Fibroblast of skin of back (primary cell): ENCODE results near the gene KLHL5.

Source experiments
- DNase-seq: peaks from one replicate; pipeline ENCODE4 v3.0.0-alpha.2; 2013

KLHL5 gene

DNA sequence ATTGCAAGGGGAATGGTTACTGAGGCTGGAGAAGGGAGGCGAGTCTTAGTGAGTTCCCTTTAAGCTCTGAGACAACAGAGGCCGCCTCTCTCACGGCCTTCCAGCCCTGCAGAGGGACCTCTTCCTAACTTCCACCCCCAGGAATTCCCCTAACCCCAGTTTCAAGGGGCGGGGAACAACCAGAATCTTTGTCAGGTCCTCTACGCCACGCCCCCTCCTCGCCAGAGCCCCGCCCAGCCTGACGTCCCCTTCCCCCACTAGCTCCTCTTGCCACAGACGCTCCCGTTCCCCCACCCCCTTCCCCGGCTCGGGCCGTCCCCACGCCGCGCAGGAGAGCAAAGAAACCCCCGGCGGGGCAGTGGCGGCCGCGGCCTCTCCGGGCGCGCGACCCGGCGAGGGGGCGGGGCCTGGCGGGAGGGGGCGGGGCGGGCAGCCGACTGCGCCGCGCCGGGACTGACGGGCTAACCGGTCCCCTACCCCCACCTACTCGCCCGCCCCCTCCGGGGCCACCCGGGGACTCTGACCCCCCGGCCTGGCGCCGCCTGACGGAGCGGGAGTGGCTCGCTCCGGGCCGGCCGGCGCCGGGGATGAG, 17.6 kb upstream of the KLHL5 start:
- DNase-seq = peak; percentile 90

DNA sequence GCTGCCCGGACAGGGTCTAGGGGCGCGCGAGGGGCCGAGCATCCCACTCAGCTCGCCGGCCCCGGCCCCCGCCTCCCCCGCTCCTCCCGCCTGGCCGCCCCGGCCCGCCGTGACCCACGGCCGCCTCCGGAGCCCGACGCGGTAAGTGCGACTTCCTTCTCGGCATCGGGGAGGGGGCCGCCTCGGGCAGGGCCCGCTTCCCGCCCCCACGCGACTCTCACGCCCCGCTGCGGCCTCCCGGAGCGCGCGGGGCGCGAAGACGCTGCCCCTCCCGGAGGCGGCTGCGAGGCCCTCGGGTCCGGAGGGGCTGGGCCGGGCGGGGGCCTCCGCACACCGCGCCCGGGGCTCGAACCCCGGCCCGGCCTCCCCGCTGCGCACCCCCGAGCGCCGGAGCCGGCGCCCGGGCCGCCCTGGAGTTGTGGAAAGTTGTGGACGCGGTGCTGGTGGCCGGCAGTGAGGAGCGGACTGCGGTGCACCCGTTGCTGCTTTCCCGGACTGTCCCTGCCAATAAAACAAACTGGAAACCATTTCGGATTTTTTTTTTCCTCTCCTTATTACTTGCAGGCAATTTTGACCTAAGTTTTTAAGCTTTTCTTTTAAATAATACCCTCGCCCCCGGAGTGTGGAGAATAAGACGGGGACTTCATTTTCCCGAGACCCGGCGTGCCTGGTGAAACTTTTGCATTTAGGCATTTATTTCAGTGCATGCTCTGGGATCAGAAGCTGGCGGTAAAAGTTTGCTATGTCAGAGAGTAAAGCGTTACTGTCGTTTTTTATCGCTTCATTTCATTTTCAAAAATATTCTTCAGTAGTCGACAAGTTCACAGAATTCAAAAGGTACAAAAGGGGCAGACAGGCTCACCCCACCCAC, 16.8 kb upstream of the KLHL5 start:
- DNase-seq = peak; percentile 34

DNA sequence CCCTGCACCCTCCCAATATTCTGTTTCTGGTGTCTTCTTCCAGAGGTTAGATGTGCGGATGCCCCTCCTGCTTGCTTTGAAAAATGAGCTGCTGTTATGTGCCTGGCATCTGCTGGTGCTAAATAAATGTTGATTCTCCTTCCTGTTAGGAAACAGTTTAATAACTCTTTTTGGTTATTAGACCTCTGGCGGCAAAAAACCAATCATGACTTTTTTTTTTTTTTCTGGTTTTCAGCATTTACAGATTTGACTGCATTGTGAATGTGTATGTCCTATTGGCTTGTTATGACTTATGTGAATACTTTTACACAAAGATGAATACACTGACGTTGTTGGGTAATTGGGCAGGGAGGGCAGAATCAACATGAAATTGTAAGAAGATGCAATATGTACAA, 16.2 kb upstream of the KLHL5 start:
- DNase-seq = no peak

DNA sequence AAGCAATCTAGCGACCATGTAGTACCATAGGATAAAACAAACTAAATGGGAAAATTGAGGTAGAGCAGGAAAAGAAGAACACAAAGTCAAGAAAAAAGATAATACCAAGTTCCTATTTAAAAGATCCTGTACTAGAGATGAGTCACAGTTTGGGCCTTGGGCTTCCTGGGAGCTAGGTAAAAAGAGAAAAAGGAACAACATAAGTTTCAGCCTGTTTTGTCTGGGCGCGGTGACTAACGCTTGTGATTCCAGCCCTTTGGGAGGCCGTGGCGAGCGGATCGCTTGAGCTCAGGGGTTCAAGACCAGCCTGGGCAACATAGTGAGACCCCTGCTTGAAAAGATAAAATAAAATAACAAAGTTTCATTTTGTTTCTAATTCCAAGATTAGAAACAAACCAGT, 15.8 kb upstream of the KLHL5 start:
- DNase-seq = peak; percentile 46

DNA sequence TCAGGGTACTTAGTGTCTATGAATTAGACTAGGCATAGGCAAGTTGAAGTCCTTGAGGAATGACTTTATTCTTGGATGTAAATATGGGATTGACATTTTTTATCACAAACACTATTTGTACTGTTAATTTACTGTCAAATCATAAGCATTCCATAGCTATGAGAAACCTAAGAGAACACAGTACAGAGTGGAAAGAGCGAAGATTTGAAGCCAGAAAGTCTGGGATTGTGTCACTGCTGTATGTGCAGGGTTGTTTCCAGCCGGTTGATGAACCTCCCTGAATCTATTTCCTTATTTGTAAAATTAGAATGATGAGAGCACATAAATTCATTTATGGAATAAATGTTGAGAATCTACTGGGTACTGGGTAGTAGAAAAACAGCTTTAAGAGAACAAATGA, 14.4 kb upstream of the KLHL5 start:
- peak; percentile 64 for DNase-seq

DNA sequence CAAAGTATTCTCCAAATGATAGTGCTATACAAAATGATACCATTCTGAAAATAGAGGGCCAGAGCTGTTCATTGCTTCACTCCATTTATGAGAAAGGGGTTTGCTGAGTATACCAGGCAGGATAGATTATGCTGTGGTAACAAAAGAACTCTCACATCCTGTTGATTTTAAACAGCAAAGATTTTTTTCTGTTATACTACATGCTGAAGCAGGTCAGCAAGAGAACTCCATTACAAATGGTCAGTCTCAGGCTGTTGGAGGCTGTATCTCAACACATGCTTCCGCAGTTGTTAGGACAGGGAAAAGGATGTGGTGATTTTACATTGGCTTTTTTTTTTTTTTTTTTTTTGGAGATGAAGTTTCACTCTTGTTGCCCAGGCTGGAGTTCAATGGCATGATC, 13.7 kb upstream of the KLHL5 start:
- DNase-seq = peak; percentile 7

DNA sequence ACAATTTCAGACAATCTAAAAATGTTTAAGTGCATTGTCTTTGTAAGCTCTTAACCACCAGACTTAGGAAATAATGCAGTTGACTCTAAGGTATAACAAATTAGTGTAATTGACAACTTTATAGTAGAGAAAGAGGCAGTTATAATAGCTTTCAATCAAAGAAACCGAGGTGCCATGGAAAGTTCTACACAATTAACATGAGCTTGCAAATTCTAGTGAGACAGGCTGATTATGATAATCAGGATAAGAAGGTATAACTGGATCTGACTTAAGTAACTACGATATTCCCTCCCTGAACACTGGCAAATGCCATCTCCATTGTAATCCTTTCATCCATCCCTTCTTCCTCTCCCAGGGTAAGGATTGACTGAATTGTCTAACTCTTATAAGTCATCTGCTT, 11.4 kb upstream of the KLHL5 start:
- no peak for DNase-seq

DNA sequence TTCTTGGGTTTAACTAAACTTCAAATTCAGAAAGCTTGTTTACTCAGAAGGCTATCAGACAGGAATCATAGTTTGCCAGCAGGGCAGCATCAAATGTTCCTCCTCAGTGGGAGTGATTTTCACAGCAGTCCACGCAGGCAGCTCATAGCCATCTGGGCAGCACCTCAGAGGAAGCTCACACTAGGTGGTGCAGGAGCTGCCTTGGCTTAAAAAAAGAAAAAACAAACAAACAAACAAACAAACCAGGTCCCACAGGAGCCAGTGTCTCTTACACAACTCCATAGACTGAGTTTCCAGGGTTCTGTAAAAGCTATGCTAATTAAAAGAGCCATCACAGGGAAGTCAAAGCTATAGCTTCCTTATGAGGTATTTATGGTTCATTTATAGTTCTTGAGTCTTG, 10.5 kb upstream of the KLHL5 start:
- no peak for DNase-seq

DNA sequence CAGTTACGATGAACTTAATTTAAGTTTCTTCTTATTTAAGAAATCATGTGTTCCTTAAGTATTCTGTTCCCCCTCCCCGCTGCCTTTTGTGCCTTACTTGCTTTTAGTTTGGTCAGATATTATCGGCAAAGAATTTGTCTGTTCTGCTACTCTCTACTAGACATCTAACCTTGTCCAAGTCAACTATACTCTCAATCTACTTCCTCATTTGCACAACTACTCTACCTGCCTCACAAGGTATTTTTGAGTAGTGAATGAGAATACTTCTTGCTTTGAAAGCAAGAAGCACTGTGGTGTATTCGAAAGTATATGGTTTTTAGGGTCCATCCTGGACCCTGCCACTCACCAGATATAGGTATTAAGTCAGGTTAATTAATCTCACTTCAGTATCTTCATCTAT, 8.0 kb upstream of the KLHL5 start:
- no peak for DNase-seq

DNA sequence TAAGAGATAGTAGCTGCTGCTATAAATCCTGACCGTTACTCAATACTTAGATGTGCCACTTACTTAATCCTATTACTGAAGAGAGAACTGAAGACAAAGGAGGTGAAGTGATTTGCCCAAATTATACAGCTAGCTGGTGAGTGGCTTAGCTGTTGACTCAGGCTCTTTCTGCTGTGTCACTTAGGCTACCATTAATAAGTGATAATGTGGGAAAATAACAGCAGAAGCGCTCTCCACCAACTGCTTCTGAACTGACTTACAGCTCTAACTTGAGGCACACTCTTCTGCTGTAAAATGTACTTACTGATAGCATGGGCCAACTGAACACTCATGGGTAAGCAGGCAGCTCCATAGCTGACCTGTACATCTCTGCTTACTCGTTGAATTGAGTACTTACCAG, 7.5 kb upstream of the KLHL5 start:
- DNase-seq = no peak

DNA sequence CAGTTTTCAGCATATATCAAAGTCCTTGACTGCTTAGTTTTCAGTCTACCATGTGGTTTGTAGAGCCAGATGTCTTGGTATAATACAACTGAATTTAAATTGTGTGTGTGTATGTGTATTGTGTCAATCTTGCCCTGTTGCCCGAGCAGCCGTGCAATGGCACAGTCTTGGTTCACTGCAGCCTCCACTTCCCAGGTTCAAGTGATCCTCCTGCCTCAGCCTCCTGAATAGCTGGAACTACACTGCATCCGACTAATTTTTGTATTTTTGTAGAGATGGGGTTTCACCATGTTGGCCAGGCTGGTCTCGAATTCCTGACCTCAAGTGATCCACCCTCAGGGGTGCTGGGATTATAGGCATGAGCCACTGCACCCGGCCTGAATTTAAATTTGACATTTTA, 6.0 kb upstream of the KLHL5 start:
- no peak for DNase-seq

DNA sequence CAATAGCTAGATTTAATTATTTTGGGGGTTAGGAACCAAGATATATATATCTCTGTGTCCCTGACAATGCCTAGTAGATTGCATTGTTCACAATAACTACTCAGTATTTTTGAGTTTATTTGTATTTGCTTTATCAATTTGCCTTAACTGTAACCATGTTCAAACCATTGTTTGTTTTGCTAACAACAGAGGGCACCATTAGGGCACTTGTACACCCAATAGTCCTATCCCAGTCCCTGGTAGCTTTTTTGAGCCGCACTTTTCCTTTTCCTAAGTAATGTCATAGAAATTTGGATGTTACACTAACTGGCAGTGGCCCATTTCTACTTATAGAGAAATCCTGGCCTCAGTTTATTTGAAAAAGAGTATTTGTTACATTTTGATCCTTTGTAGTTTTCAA, 575 bp upstream of the KLHL5 start:
- DNase-seq = no peak

DNA sequence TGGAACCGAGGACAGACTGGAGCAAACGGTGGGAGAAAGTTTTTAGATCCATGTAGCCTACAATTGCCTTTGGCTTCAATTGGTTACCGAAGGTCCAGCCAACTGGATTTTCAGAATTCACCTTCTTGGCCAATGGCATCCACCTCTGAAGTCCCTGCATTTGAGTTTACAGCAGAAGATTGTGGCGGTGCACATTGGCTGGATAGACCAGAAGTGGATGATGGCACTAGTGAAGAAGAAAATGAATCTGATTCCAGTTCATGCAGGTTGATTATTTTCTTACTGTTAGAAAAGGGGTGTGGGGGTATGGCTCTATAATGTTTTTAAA, 702 bp downstream of the KLHL5 start:
- no peak for DNase-seq

DNA sequence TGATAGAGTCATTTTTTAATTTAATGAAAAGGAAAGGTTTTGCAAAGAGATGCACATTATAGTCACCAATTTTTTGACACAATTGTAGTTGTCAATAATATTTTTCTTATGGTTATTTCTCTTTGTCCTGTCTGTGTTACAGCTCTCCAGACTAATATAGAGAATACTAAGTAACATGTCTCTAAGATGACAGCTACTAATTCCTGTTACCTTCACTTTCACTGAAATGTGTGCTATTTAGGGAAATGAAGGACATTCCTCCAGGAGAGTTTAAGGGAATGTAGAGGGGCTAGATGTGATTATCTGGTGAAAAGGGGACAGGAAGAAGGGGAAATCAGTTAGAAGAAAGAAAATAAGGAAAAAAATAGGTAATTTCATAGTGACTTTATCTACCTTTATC, 1.4 kb downstream of the KLHL5 start:
- DNase-seq = no peak

DNA sequence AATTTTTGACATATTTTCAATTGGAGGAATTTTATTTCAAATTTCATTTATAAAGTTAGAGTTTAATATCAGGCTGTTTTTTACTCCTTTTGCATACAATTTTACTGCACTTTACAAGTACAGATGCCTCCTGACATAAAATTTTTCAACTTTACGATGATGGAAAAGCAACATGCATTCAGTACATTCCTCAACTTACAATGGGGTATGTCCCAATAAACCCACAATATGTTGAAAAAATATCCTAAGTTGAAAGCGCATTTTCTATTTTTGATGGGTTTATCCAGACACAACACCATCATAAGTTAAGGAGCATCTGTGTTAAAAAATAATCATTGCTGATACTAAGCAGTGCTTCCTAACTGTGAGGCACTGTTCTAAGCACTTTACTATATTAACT, 4.3 kb downstream of the KLHL5 start:
- no peak for DNase-seq

DNA sequence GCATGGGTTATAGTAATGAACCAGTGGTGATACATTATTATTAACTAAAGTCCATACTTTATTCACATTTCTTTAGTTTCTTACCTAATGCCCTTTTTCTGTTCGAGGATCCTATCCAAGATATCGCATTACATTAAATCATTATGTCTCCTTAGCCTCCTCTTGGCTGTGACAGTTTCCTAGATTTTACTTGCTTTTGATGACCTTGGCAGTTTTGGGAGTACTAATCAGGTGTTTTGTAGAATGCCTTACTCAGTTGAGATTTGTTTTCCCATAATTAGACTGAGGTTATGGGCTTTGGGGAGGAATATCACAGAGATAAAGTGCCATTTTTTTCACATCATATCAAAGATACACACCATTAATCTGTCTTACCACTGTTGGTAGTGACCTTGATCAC, 5.0 kb downstream of the KLHL5 start:
- DNase-seq = no peak

DNA sequence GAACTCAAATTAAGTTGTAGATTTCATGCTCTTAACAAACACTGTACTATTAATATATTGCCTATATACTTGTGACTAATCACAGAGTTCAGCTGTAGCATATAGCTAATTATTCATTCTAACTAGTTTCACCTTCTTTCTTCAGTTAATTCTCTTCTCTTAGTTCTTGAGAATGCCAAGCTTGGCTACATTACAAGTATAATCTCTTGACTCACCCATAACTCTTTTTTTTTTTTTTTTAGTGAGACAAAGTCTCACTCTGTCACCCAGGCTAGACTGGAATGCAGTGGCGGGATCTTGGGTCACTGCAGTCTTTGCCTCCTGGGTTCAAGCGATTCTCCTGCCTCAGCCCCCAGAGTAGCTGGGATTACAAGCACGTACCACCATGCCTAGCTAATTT, 5.4 kb downstream of the KLHL5 start:
- peak; percentile 33 for DNase-seq

DNA sequence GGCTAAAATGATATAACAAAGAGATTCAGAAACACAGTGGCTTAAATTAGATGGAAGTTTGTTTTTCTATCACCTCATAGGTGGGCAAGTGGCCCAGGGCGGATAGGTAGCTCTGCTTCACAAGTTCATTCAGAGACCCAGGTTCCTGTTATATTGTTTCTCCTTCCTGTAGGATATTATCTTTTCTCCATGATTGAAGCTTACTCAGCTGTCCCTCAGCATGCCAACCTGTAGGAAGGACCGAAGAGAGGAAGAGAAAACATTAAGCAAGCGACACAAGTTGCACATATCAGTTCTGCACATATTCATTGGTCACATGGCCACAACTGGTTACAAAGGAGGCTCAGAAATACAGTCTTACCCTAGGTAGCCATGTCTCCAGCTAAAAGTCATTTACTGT, 6.9 kb downstream of the KLHL5 start:
- DNase-seq = no peak

DNA sequence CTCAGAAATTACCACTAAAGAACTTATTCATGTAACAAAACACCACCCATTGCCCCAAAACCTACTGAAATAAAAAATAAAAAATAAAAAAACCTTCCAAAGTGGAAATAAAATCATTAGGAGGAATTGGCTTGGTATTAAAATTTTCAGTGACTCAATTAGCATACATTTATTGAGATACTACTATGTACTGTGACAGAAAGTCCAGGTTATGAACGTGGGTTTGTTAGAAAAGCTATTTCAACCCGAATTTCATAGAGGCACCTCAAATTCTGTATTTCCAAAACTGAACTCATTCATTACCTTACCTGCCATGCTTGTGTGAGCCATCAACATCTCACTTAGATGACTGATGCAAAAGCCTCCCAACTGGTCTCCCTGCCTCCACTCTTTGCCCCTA, 16.8 kb downstream of the KLHL5 start:
- no peak for DNase-seq

DNA sequence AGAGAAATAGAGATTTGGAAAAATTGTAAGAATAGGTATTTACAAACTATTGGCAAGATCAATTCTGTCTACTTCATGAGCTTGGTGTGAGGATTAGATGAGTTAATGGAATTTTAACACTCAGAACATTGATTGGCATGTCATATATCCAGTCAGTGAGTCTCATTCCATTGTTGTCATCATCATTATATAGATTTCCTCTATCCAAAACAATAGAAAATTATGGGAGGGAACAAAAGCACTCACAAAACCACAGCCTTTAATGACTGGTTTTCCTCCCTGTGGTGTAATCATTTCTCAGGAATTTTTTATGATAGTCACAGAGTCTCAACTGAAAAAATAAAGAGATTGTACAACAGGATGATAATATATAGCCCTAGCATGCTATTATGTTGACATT, 21.1 kb downstream of the KLHL5 start:
- DNase-seq = peak; percentile 84

DNA sequence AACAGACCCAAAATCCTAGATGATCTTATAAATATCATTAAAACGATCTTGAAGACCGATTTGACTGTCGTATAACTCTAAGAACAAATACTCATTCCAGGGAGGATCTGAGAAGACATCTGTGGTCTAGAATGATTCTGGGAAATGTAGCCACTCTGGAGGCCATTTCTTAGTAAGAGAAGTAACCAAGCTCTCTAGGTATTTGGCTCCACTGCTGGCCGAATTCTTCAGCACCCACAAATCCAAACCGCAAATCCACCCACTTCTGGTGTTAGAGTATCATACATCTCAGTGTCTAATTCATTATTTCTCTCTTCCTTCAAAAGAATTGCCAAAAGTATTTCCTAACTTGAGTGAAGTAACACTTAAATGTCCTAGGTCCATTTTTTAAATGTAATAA, 23.9 kb downstream of the KLHL5 start:
- DNase-seq = peak; percentile 28

DNA sequence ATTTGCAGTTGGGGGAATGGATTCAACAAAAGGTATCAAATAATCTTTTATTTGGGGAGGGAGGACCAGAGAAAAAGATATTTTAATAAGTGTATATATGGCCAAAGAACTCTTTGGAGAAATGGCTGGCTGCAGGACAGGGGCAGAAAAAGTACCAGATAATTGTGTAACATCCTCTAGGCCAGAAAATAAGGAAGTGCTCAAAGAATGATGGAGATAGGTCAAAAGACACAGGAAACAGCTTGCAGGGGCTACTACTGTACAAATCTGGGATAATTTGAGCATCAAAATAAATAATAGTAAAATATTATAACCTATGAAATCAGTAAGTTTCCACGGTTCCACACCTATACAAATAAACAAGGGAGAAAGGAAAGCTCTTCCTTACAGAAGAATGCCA, 34.8 kb downstream of the KLHL5 start:
- no peak for DNase-seq

DNA sequence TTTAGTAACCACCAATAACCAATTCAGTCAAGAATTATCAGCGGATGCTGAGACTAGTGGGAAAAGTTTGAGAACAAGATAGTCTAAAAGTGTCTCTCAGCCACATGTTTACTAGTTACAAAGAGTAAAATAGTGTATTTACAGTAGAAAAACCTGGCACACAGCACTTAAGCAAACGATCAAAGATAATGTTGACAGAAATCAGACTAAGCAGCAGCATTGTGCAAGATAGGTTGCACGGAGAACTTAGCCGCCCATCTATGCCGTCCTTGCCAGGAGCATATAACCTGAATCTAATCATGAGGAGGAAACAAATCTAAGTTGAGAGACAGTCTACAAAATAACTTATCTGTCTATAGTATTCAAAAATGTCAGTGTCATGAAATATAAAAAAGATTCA, 35.3 kb downstream of the KLHL5 start:
- DNase-seq = no peak

DNA sequence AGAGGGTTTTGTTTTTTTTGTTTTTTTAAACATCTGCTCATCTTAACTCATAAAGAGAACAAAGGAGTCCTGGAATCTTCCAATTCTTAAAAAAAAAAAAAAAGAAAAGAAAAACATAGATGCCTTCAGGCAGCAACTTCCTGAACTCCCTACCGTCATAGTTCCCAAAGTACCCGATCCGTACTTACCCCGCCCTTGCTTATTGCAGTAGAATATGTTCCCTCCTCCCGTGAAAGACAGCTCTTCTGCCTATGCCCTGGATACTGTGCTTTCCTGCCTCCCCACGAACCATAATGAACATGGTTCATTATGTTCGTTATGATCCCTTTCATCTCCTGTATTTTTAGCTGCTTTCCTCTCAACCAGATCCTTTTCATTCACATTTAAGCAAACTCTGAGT, 40.3 kb downstream of the KLHL5 start:
- no peak for DNase-seq

DNA sequence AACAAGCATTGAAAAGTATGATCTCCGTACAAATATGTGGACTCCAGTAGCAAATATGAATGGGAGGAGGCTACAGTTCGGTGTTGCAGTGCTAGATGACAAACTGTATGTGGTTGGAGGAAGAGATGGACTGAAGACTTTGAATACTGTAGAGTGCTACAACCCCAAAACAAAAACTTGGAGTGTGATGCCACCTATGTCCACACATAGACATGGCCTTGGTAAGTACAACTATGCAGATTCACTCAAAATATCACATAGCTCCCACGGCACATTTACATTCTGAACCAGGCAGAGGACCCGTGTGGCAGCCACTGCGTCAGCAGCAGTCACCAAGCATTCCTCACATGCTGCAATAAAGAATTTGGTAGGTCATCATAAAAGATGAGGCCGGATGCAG, 41.3 kb downstream of the KLHL5 start:
- DNase-seq = no peak
